ENCODE data around the gene CSH2.

CSH2 gene

DNA sequence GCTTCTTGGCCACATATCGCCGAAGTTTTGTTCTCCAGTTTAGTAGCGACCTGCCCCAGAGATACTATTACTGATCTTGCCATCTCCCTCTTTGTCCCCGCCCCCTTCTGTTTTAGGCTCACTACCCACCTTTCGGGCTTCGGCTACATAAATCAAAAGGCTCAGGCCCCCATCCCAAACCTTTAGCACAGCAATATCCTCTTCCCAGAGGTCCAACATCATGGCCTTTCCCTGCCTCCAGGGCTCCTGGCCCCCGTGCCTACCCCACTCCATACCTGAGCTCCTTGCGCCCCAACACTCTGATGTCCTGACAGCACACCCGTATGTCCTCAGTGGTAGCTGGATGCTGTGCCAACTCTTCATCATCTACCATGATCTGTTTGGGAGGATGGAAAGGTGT is 49.1 kb downstream of the CSH2 start:
- peaks cover 76% of the 10 kb centered on the region for H3K36me3 ChIP-seq (ENCODE audit: control insufficient read depth, insufficient read depth, low read length)
- no peaks in the 10 kb centered on the region for H3K4me1 ChIP-seq (ENCODE audit: control insufficient read depth, insufficient read depth, low read length, poor library complexity, severe bottlenecking)
- no peaks in the 10 kb centered on the region for H3K9me3 ChIP-seq (ENCODE audit: control insufficient read depth, low read length)
- 95 to 97% methylated on average over 4 to 9 of the region's 9 CpGs for WGBS, 2 experiments (ENCODE audit: insufficient coverage in 2 of 2)
- no peak overlapping the region for H3K27ac ChIP-seq (ENCODE audit: low read depth, low read length, severe bottlenecking)
- H3K4me3 ChIP-seq (ENCODE audit: extremely low read depth, insufficient read depth, low read length, poor library complexity, severe bottlenecking), result no peak overlapping the region

DNA sequence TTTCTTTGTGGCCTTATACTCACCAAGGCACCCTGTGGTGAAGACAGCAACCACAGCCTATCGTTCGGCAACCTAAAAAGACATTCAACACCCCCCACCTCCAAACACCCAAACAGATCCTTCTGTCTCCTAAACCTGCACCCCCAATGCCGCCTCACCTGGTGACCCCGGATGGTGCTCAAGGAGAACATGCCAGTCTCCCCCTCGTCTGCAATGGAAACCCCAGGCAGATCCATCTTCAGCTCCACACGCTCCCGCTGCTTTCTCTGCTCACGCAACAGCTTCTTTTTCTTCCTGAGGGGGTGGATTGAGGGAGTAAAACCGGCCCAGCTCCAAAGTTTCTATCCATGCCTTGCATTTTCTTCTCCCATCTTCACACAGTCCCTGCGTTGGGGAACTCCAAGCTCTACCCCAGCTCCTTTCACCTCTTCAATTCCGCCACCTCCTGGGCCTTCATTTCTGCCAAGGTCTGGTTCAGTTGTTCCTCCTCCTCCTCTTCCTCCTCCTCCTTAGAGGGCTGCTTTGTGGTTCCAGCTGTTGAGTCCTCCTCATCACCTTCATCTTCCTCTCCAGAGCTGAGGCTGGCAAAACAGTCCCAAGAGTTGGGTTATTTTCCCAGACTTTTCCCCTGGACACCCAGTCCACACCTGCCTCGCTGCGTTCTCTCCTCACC is 49.7 kb downstream of the CSH2 start:
- no peak overlapping the region for H3K27ac ChIP-seq (ENCODE audit: low read depth, low read length, severe bottlenecking)
- 88 to 95% methylated on average over 10 of the region's 13 CpGs for WGBS, 2 experiments (ENCODE audit: insufficient coverage in 2 of 2)
- no peaks in the 10 kb centered on the region for H3K9me3 ChIP-seq (ENCODE audit: control insufficient read depth, low read length)
- peaks cover 76% of the 10 kb centered on the region for H3K36me3 ChIP-seq (ENCODE audit: control insufficient read depth, insufficient read depth, low read length)
- no peak overlapping the region for H3K4me3 ChIP-seq (ENCODE audit: extremely low read depth, insufficient read depth, low read length, poor library complexity, severe bottlenecking)
- no peaks in the 10 kb centered on the region for H3K4me1 ChIP-seq (ENCODE audit: control insufficient read depth, insufficient read depth, low read length, poor library complexity, severe bottlenecking)

DNA sequence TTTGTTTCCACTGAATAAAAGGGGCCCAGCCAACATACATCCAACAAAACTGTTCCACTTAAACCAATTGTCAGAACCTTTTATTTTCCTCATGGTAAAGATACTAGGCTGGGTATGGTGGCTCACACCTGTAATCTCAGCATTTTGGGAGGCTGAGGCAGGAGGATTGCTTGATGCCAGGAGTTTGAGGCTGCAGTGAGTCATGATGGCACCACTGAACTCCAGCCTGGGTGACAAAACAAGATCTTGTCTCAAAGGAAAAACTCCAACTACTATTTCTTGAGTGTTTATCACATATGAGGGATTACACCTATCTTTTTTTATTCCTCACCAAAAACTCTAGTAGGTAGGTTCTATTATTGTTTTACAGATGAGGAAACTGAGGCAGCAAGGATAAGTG is 50.9 kb downstream of the CSH2 start:
- Histone ChIP-seq H3K27ac (ENCODE audit: low read depth, low read length, severe bottlenecking) (no peak overlapping the region), H3K36me3 (ENCODE audit: control insufficient read depth, insufficient read depth, low read length) (peaks cover 83% of the 10 kb centered on the region), H3K9me3 (ENCODE audit: control insufficient read depth, low read length) (no peaks in the 10 kb centered on the region), H3K4me3 (ENCODE audit: extremely low read depth, insufficient read depth, low read length, poor library complexity, severe bottlenecking) (no peak overlapping the region), H3K4me1 (ENCODE audit: control insufficient read depth, insufficient read depth, low read length, poor library complexity, severe bottlenecking) (no peaks in the 10 kb centered on the region)

All from mesodermal cell (in vitro differentiated cells).